ENCODE results near the gene NPY2R. TPM values are rescaled to one million over a fixed set of nuclear protein-coding genes. Genes with fewer than 3 reads are reported as not detected.

Gene NPY2R
- total RNA-seq, 1 donor from 2014 or later, result not detected

DNA sequence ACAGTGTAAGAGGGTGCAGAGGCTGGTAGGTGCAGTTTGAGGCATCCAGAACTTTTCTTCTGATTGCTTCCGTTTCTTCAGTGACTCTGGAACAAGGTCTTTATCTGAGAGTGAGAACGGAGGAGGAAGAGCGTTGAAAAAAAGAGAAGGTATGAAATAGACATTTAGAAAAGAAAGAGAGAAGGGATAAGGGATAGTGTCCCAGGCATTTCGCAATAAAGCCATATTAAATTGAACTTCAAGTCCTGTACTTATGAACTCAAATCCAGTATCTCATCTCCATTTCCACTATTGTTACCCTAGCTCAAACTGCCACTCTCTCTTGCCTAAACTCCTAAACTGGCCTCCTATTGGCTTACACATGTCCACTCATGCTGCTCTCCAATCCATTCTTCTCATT is 36.7 kb downstream of the NPY2R start:
- DNase-seq, result no peak
- no peak for TF ChIP-seq CTCF (IDR thresholded peaks at IDR 0.05)
- CTCF ChIA-PET, result no interaction called here
- Mint-ChIP-seq H3K27ac (no peak overlapping the region), H3K9me3 (no peaks in the 10 kb centered on the region), H3K36me3 (ENCODE audit: low read depth) (no peaks in the 10 kb centered on the region), H3K4me1 (no peaks in the 10 kb centered on the region), H3K4me3 (no peak overlapping the region), H3K27me3 (no peaks in the 10 kb centered on the region)
- POLR2A ChIA-PET, result no interaction called here
- intact Hi-C loops (cut with micrococcal nuclease), result no loop called here
- no peak for ATAC-seq (ENCODE audit: low read depth)

GRCh38 chr4:155248002-155248896 is 39.8 kb downstream of the NPY2R start:
- Mint-ChIP-seq H3K27me3 (no peaks in the 10 kb centered on the region), H3K4me3 (no peak overlapping the region), H3K9me3 (no peaks in the 10 kb centered on the region), H3K4me1 (no peaks in the 10 kb centered on the region), H3K27ac (no peak overlapping the region), H3K36me3 (ENCODE audit: low read depth) (no peaks in the 10 kb centered on the region)
- DNase-seq (no peak), ATAC-seq (ENCODE audit: low read depth) (no peak)
- intact Hi-C loops (cut with micrococcal nuclease), result no loop called here
- POLR2A ChIA-PET, result no interaction called here
- CTCF ChIA-PET, result no interaction called here
- TF ChIP-seq CTCF (IDR thresholded peaks at IDR 0.05), result no peak

- Mint-ChIP-seq H3K4me1 (no peaks in the 10 kb centered on the region), H3K27ac (no peak overlapping the region), H3K4me3 (no peak overlapping the region), H3K9me3 (no peaks in the 10 kb centered on the region), H3K27me3 (no peaks in the 10 kb centered on the region), H3K36me3 (ENCODE audit: low read depth) (no peaks in the 10 kb centered on the region)
- intact Hi-C loops (cut with micrococcal nuclease), result no loop called here
- ATAC-seq (ENCODE audit: low read depth) (no peak), DNase-seq (no peak)
- ChIA-PET CTCF (no interaction called here), POLR2A (no interaction called here)
- TF ChIP-seq CTCF (IDR thresholded peaks at IDR 0.05), result no peak
Measured at GRCh38 chr4:155249016-155249566, 40.7 kb downstream of the NPY2R start.

- intact Hi-C loops (cut with micrococcal nuclease), result no loop called here
- Mint-ChIP-seq H3K27me3 (no peaks in the 10 kb centered on the region), H3K36me3 (ENCODE audit: low read depth) (no peaks in the 10 kb centered on the region), H3K4me1 (no peaks in the 10 kb centered on the region), H3K9me3 (no peaks in the 10 kb centered on the region), H3K27ac (no peak overlapping the region), H3K4me3 (no peak overlapping the region)
- ATAC-seq (ENCODE audit: low read depth) (no peak), DNase-seq (no peak)
- ChIA-PET POLR2A (no interaction called here), CTCF (no interaction called here)
- TF ChIP-seq CTCF (IDR thresholded peaks at IDR 0.05), result no peak
Measured at GRCh38 chr4:155252327-155252726, 43.9 kb downstream of the NPY2R start.

DNA sequence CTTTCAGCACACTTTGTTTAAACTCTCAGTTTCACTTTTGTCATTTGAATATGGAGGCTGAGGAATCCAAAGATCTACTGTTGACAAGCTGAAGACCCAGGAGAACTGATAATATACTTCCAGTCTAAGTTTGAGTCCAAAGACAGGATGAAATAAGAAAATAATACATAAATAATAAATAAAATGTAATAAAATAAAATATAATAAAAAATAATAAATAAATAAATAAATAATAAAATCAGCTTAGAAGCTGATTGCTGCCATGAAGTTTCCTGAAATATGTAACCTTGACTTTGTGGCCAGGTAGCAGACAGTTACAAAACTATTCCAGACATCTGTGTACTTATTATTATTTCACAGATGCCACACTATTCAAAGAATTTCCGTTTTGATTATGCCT is 55.0 kb downstream of the NPY2R start:
- intact Hi-C loops (cut with micrococcal nuclease), result no loop called here
- Mint-ChIP-seq H3K4me1 (no peaks in the 10 kb centered on the region), H3K27ac (no peak overlapping the region), H3K36me3 (ENCODE audit: low read depth) (no peaks in the 10 kb centered on the region), H3K4me3 (no peak overlapping the region), H3K27me3 (no peaks in the 10 kb centered on the region), H3K9me3 (peaks cover 4% of the 10 kb centered on the region)
- ATAC-seq (ENCODE audit: low read depth) (no peak), DNase-seq (no peak)
- CTCF ChIA-PET, result no interaction called here
- POLR2A ChIA-PET, result no interaction called here
- no peak for TF ChIP-seq CTCF (IDR thresholded peaks at IDR 0.05)
